Brain pericyte (primary cell): ENCODE data around the gene VAMP4.
A peak's percentile ranks its signal among the peaks of the same experiment; 100 is the strongest.
"Not testable (repeated sequence)": the region's sequence is repeated elsewhere in the genome, so short reads cannot be mapped to it uniquely, and the experiment has no call there.

ENCODE experiments used
- DNase-seq: peaks from one replicate; pipeline ENCODE4 v3.0.0-alpha.2; 2012; ENCODE audit warnings: low read depth, low spot score

Gene VAMP4

DNA sequence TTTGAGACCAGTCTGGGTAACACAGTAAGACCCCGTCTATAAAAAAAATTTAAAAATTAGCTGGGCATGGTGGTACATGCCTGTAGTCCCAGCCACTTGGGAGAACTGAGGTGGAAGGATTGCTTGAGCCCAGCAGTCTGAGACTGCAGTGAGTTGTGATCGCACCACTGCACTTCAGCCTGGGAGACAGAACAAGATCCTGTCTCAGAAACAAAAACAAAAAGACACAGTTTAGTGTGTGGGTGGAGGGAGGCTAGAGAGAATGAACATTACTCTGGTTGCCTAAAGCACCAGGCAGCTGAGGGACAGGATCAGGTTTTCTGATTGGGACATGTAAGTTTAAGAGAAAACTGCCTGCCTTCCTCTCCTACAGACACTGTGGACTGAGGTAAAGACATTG is 42.3 kb downstream of the VAMP4 start:
- DNase-seq: no peak

DNA sequence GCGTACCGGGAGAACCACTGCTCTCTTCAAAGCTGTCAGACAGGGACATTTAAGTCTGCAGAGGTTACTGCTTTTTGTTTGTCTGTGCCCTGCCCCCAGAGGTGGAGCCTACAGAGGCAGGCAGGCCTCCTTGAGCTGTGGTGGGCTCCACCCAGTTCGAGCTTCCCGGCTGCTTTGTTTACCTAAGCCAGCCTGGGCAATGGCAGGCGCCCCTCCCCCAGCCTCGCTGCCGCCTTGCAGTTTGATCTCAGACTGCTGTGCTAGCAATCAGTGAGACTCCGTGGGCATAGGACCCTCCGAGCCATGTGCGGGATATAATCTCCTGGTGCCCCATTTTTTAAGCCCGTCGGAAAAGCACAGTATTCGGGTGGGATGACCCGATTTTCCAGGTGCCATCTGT is 46.1 kb downstream of the VAMP4 start:
- DNase-seq: not testable (repeated sequence)

DNA sequence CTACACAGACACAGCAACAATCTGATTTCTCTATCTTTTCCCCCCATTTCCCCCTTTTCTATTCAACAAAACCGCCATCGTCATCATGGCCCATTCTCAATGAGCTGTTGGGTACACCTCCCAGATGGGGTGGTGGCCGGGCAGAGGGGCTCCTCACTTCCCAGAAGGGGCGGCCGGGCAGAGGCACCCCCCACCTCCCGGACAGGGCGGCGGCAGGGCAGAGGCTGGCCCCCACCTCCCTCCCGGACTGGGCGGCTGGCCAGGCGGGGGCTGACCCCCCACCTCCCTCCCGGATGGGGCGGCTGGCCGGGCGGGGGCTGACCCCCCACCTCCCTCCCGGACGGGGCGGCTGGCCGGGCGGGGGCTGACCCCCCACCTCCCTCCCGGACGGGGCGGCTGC is 48.3 kb downstream of the VAMP4 start:
- DNase-seq: not testable (repeated sequence)

DNA sequence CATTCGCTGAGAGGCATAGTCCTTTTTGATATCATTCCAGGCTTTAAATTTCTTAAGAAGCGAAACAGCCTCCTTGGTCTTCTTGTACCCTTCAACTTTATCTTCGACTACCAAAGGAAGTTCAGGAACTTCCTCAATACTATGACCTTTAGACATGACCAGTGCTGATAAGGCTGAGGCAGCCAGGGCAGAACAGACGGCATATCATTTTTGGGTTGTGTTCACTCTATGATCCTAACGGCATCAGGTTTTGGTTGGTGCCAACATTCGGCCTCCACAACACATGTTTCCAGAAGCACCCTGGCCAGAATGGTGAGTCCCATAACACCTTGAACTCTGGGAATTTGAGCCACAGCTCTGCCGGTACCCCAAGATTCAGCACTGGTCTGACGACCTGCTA is 58.0 kb downstream of the VAMP4 start:
- no peak for DNase-seq

DNA sequence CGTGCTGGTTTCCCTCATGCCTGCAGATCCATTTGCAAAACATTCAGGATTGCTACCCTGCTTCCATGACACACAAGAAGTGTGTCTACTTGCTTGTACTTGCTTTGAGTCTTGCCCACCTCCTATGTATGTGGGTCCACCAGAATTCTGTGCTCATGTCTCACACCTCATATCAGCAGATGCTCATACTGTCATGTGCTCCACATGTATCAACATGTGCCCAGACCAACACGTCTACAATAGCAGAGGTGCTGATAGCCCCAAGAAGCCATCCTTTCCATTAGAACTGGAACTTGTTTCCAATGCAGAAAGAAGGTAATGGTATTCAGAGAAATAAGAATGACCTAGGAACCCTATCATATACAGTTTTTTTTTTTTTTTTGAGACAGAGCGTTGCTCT is 61.5 kb downstream of the VAMP4 start:
- DNase-seq: no peak

DNA sequence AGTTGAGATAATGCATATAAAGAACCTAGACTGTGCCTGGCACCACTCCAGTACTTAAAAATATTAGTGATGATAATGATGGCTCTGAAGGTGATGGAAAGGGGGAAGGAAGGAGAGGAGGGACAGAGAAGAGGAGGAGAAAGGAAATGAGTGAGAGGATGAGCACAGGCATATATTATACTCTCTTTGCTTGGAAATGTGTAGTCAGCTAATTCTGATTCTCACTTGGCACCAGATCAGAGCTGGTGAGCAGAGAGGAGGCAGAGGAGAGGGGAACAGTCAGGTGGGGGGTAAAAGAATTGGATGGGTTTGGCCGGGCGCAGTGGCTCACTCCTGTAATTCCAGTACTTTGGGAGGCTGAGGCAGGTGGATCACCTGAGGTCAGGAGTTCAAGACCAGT is 65.0 kb downstream of the VAMP4 start:
- no peak for DNase-seq

DNA sequence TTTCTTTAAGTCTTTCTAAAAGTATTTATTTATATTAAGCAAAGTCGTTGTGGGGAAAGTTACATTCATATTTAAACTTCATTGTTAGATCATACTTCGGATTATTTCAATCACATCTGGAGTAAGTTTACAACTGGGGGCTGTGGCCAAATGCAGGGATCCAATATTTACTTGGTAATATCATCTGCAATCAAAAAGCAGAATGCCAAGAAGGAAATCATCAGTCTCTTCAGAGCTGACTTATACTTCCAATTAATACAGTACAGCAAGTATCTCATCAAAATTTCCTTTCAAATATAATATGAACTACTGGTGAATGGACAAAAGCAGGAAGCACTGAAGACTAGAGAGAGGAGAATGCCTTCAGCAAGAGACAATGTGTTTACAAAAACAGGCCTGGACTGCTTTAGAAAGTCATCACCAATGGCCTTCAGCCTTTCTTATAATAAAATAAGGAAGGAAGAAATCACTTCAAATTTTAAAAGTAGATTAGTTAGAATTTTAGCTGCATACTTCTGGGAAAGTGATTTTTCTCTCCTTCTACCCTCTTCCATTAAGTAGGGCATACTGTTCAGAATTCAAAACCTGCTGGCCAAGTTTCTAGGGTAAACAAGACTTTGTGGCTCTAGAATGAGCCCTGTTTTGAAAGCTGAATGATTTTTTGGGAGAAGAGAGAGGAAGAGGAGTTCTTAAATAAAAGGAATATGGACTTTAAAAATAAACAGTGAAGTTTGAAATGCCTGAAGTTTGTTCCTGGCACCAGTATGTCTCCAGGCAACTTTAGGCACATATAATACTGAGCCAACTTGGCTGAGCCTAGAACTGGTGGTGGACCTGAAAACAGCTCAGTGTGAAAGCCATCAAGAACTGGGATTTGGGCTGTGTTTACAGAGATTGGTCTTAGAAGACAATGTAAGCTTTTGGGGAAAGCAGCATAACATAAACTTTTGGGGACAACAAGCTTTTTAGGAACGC is 67.1 kb downstream of the VAMP4 start:
- DNase-seq: no peak

DNA sequence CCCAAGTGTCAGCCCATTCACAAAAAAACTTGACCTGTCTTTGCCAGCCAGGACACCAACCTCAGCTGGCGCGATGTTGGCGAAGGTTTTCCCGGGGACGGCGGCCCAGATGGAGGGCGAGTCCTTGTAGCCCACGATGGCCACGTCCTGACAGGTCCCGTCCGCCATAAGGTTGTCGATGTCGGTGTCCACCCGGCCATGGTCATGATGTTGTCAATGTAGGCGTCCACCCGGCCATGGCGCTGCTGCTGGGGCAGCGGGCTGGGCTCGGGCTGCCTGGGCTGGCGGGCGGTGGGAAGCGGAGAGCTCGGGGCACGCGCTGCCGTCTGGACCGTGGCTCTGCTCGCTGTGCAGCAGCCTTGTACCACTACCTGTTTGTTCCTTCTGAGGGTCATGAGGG is 71.1 kb downstream of the VAMP4 start:
- no peak for DNase-seq

DNA sequence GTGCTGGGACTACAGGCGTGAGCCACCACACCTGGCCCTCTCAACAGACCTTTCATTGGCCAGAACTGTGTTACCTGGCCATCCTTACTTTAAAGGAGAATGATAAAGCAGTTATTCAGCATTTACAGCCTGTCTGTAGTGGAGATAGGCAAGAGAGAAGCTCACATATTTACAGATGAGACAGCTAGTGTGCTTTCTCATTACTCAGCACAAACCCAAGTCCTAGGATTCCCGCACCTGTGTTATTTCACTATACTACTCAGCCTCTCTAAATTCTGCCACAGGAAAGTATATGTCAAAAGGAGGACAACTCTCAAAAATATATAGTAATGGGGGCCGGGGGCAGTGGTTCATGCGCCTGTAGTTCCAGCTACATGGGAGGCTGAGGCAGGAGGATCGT is 73.5 kb downstream of the VAMP4 start:
- DNase-seq: no peak

DNA sequence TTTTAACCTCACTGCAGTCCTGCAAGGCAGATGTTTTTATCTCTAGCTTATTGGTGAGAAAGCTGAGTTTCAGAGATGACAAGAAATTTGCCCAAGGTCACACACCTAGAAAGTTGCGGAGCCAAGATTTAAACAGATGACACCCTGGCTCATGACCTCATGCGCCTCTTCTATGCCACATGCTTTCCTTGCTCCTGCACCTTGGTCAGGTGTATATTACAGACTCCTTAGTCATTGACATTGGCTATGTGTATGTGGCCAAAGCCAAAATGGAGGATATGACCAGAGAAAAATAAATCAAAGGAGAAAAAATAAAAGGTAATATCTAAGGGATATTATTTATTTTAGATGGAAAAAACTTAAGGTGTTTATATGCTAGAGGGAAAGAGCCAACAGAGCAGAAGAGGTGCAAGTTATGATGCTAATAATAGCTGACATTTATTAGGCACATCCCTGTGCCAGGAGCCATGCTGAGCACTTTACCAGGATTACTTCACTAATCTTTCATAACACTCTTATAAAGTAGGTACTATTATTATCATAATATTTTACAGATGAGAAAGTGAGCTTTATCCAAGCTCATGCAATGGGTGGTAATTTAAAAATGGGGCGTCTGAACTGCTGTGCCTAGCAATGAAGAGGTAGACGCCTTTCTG is 75.6 kb downstream of the VAMP4 start:
- no peak for DNase-seq

DNA sequence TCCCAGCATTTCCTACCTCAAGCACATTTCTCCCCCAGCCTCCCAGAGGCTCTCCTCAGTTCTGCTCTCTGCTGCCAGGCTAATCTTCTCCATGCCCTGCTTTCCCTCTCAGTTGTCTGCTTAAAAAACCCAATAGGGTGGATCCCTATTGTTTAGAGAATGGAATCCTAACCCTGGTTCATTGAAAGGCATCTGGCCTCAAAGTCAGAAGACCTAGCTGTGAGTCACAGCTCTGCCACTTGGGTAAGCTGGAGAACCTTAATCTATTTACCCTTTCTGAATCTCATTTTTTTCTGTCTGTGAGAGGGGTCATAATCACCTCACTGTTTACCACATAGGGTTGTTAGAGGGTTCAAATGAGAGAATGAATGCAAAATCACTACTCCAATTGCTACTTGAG is 76.9 kb downstream of the VAMP4 start:
- DNase-seq: no peak

DNA sequence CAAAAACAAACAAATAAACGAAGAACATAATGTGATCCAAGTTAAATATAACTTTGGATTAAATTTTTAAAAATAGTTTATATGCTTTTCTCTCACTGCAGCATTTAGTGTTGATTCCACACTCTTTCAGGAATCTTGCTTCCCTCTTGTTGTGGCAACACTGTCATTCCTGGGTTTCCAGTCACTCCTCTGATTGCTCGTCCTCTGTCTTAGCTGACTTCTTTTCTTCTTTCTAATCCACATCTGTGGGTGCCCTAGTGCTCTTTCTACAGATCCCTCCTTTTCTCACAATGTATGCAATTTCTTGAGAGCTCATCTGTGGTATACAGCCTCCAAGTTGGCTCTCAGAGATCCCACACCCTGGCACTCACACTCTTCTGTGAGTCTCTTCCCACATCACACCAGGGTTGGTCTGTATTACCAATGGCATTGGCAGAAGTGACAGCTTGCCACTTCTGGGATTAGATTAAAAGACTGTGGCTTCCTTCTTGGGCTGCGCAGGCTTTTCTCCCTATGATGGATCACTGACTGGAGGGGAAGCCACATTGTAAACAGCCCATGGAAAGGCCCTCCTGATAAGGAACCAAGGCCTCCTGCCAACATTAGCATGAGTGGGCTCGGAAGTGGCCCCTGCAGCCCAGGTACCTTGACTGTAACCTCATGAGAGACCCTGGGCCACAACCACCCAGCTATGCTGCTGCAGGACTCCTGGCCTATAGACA is 77.8 kb downstream of the VAMP4 start:
- no peak for DNase-seq

DNA sequence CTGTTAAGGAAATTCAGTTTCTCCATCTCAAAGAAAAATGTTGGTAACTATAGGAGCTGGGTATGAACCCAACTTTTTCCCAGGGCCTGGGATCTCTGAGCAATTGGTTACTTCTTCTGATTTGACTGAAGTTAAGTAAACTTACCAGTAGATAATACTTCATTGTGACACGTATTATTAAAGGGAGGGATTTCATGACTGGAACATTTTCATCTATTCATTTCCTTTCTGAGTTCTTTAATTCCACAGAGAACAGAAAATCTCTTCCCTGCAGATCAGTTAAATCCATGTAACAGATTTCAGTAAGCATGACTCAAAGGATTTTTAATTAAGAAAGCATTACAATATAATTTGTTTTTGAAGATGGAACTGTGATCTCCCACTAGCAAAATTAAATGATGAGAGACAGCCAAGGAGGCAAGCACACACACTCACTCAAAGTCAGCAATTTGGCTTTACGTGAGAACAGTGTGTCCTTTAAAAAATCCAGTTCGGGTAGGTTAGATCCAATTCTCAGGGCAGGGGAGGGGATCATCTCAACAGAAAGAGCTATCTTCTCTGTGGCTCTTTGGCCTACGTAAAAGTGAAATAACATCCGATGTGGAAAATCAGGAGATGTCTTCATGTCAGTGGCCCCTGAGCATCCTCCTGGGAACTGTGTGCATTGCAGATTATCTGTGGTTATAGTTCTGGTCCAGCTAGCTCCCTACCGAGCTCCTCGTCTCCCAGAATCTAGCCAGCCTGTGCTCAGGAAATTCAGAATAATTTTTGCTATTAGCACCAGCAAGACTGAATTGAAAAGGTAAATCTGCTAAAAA is 78.6 kb downstream of the VAMP4 start:
- DNase-seq: no peak

DNA sequence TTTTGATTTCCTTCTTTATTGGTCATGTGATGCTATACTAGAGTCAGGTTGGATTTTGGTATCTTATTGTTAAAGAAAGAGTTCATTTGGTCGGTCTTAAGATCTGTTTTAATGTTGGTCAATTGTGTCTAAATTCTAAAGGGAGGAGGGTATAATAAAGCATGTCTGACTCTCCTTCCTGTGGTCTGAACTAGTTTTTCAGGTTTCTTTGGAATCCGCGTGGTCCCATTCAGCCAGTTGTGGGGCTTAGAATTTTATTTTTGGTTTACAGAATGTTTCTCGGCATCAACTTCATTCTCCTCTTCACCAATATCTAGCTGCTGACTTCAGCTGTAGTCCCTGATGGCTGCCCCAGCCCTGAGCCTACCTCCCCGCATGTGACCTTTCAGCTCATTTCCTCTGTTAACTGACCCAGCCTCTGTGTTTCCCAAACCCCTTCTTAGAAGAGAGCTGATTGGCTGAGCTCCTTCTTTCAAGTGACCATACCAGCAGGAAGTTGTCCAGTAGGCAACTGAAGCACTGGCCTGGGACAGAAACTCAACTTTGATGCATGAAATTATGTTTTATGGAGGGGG is 80.7 kb downstream of the VAMP4 start:
- no peak for DNase-seq

DNA sequence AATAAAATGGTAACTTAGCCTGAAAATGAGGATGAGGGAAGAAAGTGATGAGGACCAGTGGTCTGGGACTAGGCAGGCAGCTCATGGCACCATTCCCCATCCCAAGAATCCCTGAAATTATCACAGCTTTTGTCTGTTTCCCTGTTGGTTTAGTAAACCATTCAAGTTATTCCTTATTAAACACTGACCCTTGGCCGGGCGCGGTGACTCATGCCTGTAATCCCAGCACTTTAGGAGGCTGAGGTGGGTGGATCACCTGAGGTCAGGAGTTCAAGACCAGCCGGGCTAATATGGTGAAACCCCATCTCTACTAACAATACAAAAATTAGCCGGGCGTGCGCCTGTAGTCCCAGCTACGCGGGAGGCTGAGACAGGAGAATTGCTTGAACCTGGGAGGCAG is 85.7 kb downstream of the VAMP4 start:
- not testable (repeated sequence) for DNase-seq

DNA sequence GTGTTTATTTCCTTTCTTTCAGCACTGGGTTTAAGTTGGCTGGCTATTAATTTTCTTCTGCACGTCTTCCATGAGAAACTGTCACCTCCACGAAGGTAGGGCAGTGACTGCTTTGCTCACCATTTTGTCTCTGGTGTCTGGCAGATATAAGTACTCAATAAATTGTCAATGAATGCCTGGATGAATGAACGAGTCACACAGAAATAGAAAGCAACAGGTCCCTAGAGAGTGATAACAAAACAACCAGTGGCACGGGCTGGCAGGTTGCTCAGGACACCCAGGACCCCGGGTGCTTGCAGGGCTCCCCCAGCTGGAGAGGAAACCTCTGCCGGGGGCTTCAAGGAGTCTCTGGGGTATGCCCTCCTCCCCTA is 86.1 kb downstream of the VAMP4 start:
- DNase-seq: no peak

DNA sequence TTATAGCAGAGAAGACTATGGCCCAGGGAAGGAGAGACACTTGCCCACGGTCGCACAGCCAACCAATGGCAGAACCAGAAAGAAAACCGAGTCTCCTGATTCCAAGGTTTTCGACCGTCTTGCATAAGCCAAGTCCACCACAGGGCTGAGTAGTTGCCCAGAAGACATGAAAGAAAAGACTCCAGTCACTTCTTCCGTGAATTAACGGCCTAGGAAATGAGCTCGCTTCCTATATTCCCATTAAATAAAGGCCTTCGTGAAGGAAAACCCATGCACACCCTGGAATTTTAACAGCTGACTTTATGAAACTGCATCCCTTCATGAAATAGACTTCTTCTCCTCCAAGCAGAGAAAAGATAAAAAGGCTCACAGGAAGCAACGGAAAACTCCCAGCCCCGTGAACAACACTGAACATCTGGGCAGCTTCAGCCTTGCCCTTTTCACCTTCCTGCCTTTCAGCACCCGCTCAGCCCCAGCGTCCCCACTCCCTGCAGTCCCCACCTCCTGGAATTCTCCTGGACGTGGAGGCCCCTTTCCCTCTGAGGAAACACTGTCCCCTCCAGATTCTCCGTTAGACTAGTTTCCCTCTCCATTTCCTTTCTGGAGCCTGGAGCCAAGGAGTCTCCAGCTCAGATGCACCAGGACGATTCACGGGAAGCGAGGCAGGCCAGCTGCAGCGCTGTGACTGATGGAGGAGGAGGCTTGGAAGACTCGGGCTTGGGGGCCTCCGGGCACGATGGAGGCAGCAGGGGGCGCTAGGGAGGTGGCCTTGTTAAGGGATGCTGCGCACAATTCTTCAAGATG is 86.7 kb downstream of the VAMP4 start:
- DNase-seq: peak; percentile 11

DNA sequence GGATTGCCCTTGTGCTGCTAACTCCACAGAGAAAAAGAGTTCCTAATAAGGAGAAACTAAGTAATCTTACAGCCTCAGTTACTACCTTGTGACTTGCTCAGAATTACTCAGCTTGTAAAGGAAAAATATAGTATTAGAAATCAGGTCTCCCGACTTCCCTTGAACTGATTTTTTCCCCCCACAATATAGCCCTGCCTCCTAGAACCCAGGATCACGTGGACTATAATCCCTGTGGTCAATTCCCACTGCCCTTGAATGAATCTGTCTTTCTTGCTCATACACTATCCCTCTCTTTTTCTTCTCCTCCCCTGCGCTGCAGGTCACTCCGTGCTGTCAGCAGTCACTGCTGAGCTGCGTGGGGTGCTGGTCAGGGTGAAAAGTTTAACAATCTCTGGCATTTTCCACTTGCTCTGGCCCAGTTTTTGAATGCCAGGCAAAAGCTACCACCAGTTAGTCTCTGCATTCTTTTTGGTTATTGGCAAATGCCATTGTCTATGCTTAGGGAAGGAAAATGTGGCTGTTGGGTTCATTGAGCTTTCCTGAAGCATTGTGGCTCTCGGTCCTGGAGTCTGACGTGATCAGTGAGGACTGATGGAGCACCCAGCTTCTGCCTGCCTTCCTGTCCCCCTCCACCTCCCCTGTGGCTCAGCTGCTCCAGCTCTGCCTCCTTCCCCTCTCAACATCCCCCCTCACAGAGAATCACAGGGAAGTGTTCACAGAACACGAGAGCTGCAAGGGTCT is 87.5 kb downstream of the VAMP4 start:
- no peak for DNase-seq

DNA sequence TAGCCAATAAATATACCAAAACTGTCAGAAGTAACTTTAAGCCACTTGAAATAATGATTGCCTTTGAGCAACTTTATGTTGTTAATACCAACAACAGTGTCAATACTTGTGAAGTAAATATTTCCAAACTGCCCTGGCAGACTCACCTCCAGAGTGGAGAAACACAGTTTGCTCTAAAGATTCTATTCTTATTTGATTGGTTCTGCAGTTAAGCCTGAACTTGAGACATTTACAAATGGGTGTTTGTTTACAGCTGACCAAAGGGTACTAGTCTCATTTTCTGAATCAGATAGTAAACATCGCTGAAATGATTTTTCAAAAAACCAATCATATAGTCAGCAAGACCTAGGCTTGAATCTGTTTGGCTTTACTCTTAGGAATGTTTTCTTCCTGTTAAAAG is 88.1 kb downstream of the VAMP4 start:
- no peak for DNase-seq
